ENCODE data around the gene EXOC6B. TPM values are rescaled to one million over a fixed set of nuclear protein-coding genes. Genes with fewer than 3 reads are reported as not detected.

The EXOC6B gene
- total RNA-seq, 1 donor from 2014 or later = 8.4 TPM

GRCh38 chr2:72173640-72174321 lies 652.1 kb downstream of the EXOC6B start:
- Mint-ChIP-seq H3K4me1 (no peaks in the 10 kb centered on the region), H3K27ac (no peak overlapping the region), H3K4me3 (no peak overlapping the region), H3K9me3 (no peaks in the 10 kb centered on the region), H3K27me3 (no peaks in the 10 kb centered on the region), H3K36me3 (ENCODE audit: low read depth) (no peaks in the 10 kb centered on the region)
- intact Hi-C loops (cut with micrococcal nuclease) = no loop called here
- peak; percentile 47 for DNase-seq

GRCh38 chr2:72172478-72172877 lies 653.4 kb downstream of the EXOC6B start:
- H3K27me3 Mint-ChIP-seq = peaks cover 1% of the 10 kb centered on the region
- no peak for DNase-seq
- H3K9me3 Mint-ChIP-seq = no peaks in the 10 kb centered on the region
- H3K4me3 Mint-ChIP-seq = no peak overlapping the region
- no peak overlapping the region for H3K27ac Mint-ChIP-seq
- intact Hi-C loops (cut with micrococcal nuclease) = no loop called here
- H3K36me3 Mint-ChIP-seq (ENCODE audit: low read depth) = no peaks in the 10 kb centered on the region
- no peaks in the 10 kb centered on the region for H3K4me1 Mint-ChIP-seq

- Mint-ChIP-seq H3K27ac (no peak overlapping the region), H3K9me3 (no peaks in the 10 kb centered on the region), H3K4me1 (no peaks in the 10 kb centered on the region), H3K4me3 (no peak overlapping the region), H3K27me3 (peaks cover 13% of the 10 kb centered on the region), H3K36me3 (ENCODE audit: low read depth) (no peaks in the 10 kb centered on the region)
- DNase-seq = no peak
- intact Hi-C loops (cut with micrococcal nuclease) = no loop called here
Observed at GRCh38 chr2:72166279-72166678, 659.6 kb downstream of the EXOC6B start.

- Mint-ChIP-seq H3K4me3 (no peak overlapping the region), H3K4me1 (no peaks in the 10 kb centered on the region), H3K27me3 (peaks cover 13% of the 10 kb centered on the region), H3K27ac (no peak overlapping the region), H3K9me3 (no peaks in the 10 kb centered on the region), H3K36me3 (ENCODE audit: low read depth) (no peaks in the 10 kb centered on the region)
- intact Hi-C loops (cut with micrococcal nuclease) = no loop called here
- no peak for DNase-seq
Observed at GRCh38 chr2:72165792-72166191, 660.0 kb downstream of the EXOC6B start.

GRCh38 chr2:72162574-72162973 lies 663.3 kb downstream of the EXOC6B start:
- Mint-ChIP-seq H3K4me3 (no peak overlapping the region), H3K36me3 (ENCODE audit: low read depth) (no peaks in the 10 kb centered on the region), H3K9me3 (no peaks in the 10 kb centered on the region), H3K27me3 (peaks cover 11% of the 10 kb centered on the region), H3K27ac (no peak overlapping the region), H3K4me1 (no peaks in the 10 kb centered on the region)
- intact Hi-C loops (cut with micrococcal nuclease) = no loop called here
- peak; percentile 4 for DNase-seq

GRCh38 chr2:72159211-72159993 lies 666.4 kb downstream of the EXOC6B start:
- DNase-seq = no peak
- Mint-ChIP-seq H3K36me3 (ENCODE audit: low read depth) (no peaks in the 10 kb centered on the region), H3K4me1 (no peaks in the 10 kb centered on the region), H3K4me3 (no peak overlapping the region), H3K27me3 (peaks cover 9% of the 10 kb centered on the region), H3K9me3 (no peaks in the 10 kb centered on the region), H3K27ac (no peak overlapping the region)
- intact Hi-C loops (cut with micrococcal nuclease) = no loop called here

- intact Hi-C loops (cut with micrococcal nuclease) = no loop called here
- no peak overlapping the region for H3K4me3 Mint-ChIP-seq
- no peaks in the 10 kb centered on the region for H3K9me3 Mint-ChIP-seq
- DNase-seq = no peak
- H3K27me3 Mint-ChIP-seq = peaks cover 9% of the 10 kb centered on the region
- H3K27ac Mint-ChIP-seq = no peak overlapping the region
- no peaks in the 10 kb centered on the region for H3K4me1 Mint-ChIP-seq
- H3K36me3 Mint-ChIP-seq (ENCODE audit: low read depth) = no peaks in the 10 kb centered on the region
Observed at GRCh38 chr2:72157871-72158771, 667.7 kb downstream of the EXOC6B start.

- no peaks in the 10 kb centered on the region for H3K36me3 Mint-ChIP-seq (ENCODE audit: low read depth)
- H3K4me1 Mint-ChIP-seq = no peaks in the 10 kb centered on the region
- H3K9me3 Mint-ChIP-seq = no peaks in the 10 kb centered on the region
- intact Hi-C loops (cut with micrococcal nuclease) = no loop called here
- H3K27me3 Mint-ChIP-seq = peaks cover 5% of the 10 kb centered on the region
- H3K27ac Mint-ChIP-seq = no peak overlapping the region
- no peak overlapping the region for H3K4me3 Mint-ChIP-seq
- DNase-seq = no peak
Observed at GRCh38 chr2:72156872-72157271, 669.0 kb downstream of the EXOC6B start.

- H3K27me3 Mint-ChIP-seq = peaks cover 9% of the 10 kb centered on the region
- no peaks in the 10 kb centered on the region for H3K9me3 Mint-ChIP-seq
- intact Hi-C loops (cut with micrococcal nuclease) = no loop called here
- H3K4me3 Mint-ChIP-seq = no peak overlapping the region
- no peak for DNase-seq
- H3K4me1 Mint-ChIP-seq = no peaks in the 10 kb centered on the region
- no peaks in the 10 kb centered on the region for H3K36me3 Mint-ChIP-seq (ENCODE audit: low read depth)
- no peak overlapping the region for H3K27ac Mint-ChIP-seq
Observed at GRCh38 chr2:72155737-72156136, 670.1 kb downstream of the EXOC6B start.

- no peak for DNase-seq
- no peak overlapping the region for H3K4me3 Mint-ChIP-seq
- no peak overlapping the region for H3K27ac Mint-ChIP-seq
- peaks cover 14% of the 10 kb centered on the region for H3K27me3 Mint-ChIP-seq
- H3K36me3 Mint-ChIP-seq (ENCODE audit: low read depth) = peaks cover 1% of the 10 kb centered on the region
- H3K4me1 Mint-ChIP-seq = peaks cover 2% of the 10 kb centered on the region
- intact Hi-C loops (cut with micrococcal nuclease) = no loop called here
- no peaks in the 10 kb centered on the region for H3K9me3 Mint-ChIP-seq
Observed at GRCh38 chr2:72155151-72155550, 670.7 kb downstream of the EXOC6B start.

GRCh38 chr2:72154386-72154975 lies 671.4 kb downstream of the EXOC6B start:
- Mint-ChIP-seq H3K27me3 (peaks cover 21% of the 10 kb centered on the region), H3K4me1 (peaks cover 8% of the 10 kb centered on the region), H3K36me3 (ENCODE audit: low read depth) (peaks cover 3% of the 10 kb centered on the region), H3K4me3 (no peak overlapping the region), H3K27ac (no peak overlapping the region), H3K9me3 (no peaks in the 10 kb centered on the region)
- no peak for DNase-seq
- intact Hi-C loops (cut with micrococcal nuclease) = no loop called here

- DNase-seq = no peak
- Mint-ChIP-seq H3K27ac (no peak overlapping the region), H3K36me3 (ENCODE audit: low read depth) (peaks cover 3% of the 10 kb centered on the region), H3K9me3 (no peaks in the 10 kb centered on the region), H3K27me3 (peaks cover 27% of the 10 kb centered on the region), H3K4me3 (no peak overlapping the region), H3K4me1 (peaks cover 12% of the 10 kb centered on the region)
- intact Hi-C loops (cut with micrococcal nuclease) = no loop called here
Observed at GRCh38 chr2:72153924-72154323, 671.9 kb downstream of the EXOC6B start.

- H3K27me3 Mint-ChIP-seq = peaks cover 29% of the 10 kb centered on the region
- intact Hi-C loops (cut with micrococcal nuclease) = no loop called here
- H3K36me3 Mint-ChIP-seq (ENCODE audit: low read depth) = peaks cover 3% of the 10 kb centered on the region
Observed at GRCh38 chr2:72153026-72153791, 672.6 kb downstream of the EXOC6B start.

More at GRCh38 chr2:72153026-72153791, 672.6 kb downstream of the EXOC6B start:
- no peak overlapping the region for H3K27ac Mint-ChIP-seq
- H3K4me1 Mint-ChIP-seq = peaks cover 15% of the 10 kb centered on the region
- no peaks in the 10 kb centered on the region for H3K9me3 Mint-ChIP-seq
- no peak overlapping the region for H3K4me3 Mint-ChIP-seq
- no peak for DNase-seq
